ENCODE results near the gene MED15. TPM values are rescaled to one million over a fixed set of nuclear protein-coding genes. Genes with fewer than 3 reads are reported as not detected.

Gene MED15
- total RNA-seq, 1 experiment from 2014 or later: 17.2 TPM

DNA sequence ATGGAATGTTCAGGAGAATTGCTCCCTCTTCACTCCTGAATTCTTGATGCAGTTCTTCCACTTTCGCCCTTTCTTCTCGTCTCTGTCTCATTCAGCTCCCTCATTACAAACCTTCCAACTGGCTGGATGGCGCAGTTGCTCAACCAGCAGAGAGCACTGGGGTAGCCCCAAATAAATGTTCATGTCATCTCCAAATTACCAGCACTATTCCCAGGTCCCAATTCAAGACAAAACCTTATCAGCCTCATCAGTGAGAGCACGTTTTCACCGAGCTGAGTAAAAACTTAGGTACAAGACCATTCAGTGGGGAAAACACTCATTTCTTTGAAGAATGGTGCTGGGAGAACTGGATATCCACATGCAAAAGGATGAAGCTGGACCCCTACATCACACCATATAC is 120.0 kb downstream of the MED15 start:
- Histone ChIP-seq H3K9me3 (no peaks in the 10 kb centered on the region), H3K27me3 (no peaks in the 10 kb centered on the region; the same call in 1 of the 2 replicates), H3K36me3 (no peaks in the 10 kb centered on the region), H3K4me3 (no peak overlapping the region)
- no peak for DNase-seq

DNA sequence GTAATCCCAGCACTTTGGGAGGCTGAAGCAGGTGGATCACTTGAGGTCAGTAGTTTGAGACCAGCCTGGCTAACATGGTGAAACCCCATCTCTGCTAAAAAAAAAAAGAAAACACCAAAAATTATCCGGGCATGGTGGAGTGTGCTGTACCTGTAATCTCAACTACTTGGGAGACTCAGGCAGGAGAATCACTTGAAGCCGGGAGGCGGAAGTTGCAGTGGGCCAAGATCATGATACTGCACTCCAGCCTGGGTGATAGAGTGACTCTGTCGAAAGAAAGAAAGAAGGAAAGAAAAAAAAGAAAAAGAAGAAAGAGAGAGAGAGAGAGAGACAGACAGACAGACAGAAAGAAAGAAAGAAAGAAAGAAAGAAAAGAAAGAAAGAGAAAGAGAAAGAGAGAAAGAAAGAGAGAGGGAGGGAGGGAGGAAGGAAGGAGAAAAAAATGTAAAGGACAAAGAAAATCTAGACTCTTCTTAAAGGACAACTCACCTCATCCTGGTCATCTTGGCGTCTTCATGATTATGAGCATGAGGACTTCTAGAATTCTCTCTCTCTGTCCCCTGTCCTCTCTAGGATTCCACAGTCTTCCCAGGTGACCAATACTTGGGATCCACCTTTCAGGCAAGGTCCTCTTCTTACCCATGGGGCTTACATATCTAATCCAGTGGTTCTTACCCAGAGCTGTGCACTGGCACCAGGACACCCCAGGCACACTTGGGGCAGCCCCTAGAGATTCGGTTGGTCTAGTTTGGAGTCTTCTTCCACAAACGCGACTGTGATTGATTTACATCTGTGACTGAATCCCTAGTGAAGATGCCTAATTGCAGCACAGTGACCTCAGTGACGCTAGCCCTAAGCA is 120.9 kb downstream of the MED15 start:
- H3K9me3 ChIP-seq: no peaks in the 10 kb centered on the region
- no peaks in the 10 kb centered on the region; the same call in 1 of the 2 replicates for H3K27me3 ChIP-seq
- DNase-seq: no peak
- H3K4me3 ChIP-seq: no peak overlapping the region
- H3K36me3 ChIP-seq: no peaks in the 10 kb centered on the region

DNA sequence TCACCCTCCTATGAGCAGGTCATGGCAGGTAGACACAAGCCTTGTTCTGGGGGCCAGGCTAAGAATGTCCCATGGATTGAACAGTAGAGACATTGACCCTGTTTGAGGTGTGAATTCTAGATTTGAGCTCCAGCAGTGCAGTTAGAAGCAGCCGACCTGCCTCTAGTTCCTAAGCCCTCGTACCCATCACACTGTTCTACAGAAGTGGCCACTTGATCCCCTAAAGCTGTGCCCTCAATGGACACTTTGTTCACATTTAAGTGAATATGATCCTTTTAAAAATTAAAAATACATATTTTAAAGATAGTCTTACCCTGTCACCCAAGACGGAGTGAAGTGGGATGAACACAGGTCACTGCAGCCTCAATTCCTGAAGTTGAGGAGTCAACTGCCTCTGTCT is 122.0 kb downstream of the MED15 start:
- Histone ChIP-seq H3K36me3 (no peaks in the 10 kb centered on the region), H3K27me3 (no peaks in the 10 kb centered on the region; the same call in 1 of the 2 replicates)

DNA sequence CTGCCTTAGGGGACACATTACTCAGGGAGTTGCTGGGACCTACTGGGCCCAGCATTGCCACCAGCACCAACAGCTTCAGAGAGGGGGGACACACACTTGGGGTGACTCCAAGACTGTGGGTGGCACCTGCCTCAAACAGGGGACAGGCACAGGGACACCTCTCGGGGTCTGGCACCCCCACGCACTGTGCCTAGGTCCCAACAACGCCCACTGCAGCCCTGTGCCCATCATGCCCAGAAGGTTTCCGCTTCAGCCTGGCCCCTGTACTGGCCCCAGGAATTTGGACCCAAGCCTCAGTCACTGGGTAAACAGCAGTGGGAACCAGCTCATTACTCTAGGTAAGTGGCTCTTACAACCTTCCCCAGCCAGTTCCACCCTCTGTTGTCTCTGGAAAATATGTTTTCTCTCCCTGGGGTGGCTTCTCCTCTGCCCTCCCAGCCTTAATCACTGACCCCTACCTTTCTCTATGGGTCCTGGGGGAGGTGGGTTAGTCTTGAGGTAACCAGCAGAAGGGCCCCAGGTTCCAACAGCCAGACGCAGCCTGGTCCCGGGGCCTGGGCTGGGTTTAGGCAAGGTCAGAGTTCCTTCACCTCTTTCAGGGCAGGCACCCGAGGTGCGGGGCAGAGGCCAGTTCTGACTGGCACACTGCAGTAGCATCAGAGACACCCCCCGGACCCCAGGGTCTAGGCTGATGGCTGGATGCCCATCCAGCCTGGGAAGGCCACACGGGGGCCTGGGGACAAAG is 123.6 kb downstream of the MED15 start:
- Histone ChIP-seq H3K27me3 (no peaks in the 10 kb centered on the region; the same call in 1 of the 2 replicates), H3K36me3 (no peaks in the 10 kb centered on the region), H3K9me3 (no peaks in the 10 kb centered on the region), H3K4me3 (no peak overlapping the region)
- no peak for DNase-seq

More for the DNA sequence above, 122.0 kb downstream of the MED15 start:
- no peak overlapping the region for H3K4me3 ChIP-seq
- no peaks in the 10 kb centered on the region for H3K9me3 ChIP-seq
- DNase-seq: no peak

DNA sequence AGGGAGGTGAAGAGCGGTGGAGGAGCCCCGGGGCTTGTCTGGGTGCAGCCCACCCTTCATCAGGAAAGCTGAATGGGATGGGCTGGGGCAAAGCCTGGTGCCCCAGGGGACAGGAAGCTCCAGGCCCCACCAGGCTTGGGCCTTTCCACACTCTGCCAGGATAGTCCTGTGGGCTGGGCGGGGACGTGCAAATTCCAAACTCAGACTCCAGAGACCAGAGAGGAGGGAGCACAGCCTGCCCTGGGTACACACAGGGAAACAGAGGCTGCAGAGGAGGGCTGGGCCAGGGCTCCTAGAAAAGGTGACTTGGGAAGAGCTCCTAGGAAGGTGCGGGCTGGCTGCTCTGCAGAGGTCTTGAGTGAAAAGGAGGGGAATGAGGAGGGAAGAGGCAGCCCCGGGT is 124.7 kb downstream of the MED15 start:
- Histone ChIP-seq H3K27me3 (no peaks in the 10 kb centered on the region), H3K9me3 (no peaks in the 10 kb centered on the region), H3K4me3 (no peak overlapping the region), H3K36me3 (no peaks in the 10 kb centered on the region)
- no peak for DNase-seq

DNA sequence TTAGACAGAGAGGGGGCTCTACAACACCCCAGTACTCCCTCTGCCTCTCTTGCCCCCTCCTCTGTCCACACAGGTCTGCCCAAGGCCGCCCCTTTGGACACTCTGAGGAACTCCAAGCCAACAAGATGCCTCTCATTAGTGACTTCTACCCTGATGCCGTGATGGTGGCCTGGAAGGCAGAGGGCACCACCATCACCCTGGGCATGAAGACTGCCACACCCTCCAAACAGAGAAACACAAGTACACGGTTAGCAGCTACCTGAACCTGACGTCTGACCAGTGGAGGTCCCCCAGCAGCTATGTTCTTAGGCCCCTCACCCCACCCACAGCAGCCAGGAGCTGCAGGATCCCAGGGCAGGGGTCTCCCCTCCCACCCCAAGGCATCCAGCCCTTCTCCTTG is 125.1 kb downstream of the MED15 start:
- Histone ChIP-seq H3K36me3 (no peaks in the 10 kb centered on the region), H3K9me3 (no peaks in the 10 kb centered on the region), H3K27me3 (no peaks in the 10 kb centered on the region), H3K4me3 (no peak overlapping the region)
- DNase-seq: no peak

DNA sequence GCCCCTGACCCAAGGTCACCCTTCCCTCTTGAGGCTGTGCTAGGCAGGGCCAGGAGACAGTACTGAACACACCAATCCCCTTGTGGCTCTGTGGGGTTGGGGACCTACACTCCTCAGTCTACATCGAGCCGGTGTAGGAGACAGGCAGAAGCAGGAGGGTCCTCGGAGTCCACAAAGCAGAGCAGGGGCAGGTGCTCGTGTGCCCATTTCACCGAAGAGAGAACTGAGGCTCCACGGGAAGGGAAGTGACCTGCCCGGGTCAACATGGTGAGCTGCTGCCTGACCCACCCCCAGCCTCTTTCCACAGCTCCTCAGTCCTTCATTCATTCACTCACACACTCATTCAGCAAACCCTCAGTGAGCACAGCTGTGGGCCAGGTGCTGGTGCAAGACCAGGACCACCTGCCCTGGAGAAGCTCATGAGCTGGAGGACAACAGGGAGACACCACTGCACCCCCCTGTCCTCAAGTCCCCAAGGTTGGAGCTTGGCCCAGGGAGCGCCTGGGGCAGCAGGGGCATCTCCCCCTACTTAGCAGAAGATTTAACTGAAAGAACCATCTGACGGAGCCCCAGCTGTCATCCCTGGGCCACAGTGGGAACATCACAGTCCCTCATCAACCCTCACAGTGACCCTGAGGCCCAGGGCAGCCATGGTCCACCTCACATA is 127.3 kb downstream of the MED15 start:
- Histone ChIP-seq H3K4me3 (no peak overlapping the region), H3K9me3 (peaks cover under 1% of the 10 kb centered on the region; the same call in 1 of the 2 replicates), H3K36me3 (no peaks in the 10 kb centered on the region), H3K27me3 (peaks cover 6% of the 10 kb centered on the region)
- DNase-seq: no peak

DNA sequence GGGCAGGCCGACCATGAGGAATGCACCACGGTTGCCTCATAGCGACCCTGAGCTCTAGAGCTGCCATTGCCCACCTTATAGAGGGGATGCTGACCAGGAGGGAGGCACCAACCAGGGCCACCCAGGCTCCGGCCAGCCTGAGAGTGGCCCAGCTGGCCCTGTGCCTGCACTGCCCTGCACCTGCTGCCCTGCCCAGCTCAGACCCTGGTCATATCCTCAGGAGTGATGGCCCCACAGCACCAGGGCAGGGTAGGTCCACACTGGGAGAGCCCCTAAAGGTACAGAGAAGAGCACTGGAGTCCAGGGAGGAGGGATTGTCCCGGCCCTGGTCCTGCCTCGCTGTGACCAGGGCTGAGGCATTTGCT is 127.8 kb downstream of the MED15 start:
- no peak for DNase-seq
- Histone ChIP-seq H3K9me3 (peaks cover 3% of the 10 kb centered on the region; the same call in 1 of the 2 replicates), H3K36me3 (no peaks in the 10 kb centered on the region), H3K27me3 (peaks cover 8% of the 10 kb centered on the region), H3K4me3 (no peak overlapping the region)

DNA sequence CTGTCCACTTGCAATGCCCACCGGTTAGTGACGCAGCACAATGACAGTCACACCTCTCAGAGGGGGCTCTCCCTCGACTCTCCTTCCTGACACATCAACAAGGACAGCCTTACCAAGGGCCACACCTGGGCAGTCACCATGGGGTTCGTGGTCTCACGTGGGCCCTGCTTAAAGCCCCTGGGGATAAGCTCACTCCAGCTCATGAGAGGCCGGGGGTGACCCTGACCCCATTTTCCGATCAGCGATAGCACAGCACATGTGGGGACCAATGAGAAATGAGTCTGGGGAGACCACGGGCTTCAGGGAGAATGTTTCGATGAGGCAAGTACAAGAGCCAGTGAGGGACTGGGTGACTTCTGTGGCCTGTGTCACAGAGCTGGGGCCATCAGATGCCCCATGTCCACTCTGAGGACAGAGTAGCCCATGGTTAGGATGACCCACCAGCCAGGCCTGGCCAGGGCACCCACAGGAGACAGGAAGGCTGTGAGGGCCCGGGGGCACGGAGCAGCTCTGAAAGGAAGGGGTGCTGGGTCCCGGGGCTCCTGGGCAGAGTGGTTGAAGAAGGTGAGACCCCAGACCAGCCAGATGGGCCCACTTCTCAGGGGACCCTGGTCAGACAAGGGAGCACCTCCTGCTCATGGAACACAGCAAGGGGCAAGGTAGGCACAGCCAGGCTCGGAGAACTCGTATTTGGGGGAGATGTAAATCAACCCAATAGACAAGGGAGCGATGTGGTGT is 128.8 kb downstream of the MED15 start:
- DNase-seq: no peak
- no peaks in the 10 kb centered on the region for H3K36me3 ChIP-seq
- no peak overlapping the region for H3K4me3 ChIP-seq
- peaks cover 3% of the 10 kb centered on the region; the same call in 1 of the 2 replicates for H3K9me3 ChIP-seq
- peaks cover 8% of the 10 kb centered on the region for H3K27me3 ChIP-seq

DNA sequence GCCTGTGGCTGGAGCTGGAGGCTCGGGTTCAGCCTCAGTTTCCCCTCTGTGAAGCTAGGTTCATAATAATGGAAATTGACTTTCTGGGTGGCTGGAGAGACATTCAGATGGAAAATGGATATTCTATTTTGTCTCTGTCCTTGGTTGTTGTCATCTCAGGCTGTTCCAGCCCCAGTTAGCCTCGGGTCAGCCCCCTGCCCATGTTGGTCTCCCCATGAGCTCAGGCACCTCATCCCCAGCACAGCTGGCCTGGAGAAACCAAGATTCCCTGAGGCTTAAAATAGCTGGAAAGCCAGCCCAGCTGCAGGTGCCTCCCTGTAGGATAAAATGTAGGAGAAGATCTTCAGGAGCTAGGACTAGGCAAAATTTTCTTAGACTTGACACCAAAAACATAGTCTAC is 129.5 kb downstream of the MED15 start:
- H3K4me3 ChIP-seq: no peak overlapping the region
- H3K36me3 ChIP-seq: no peaks in the 10 kb centered on the region
- H3K27me3 ChIP-seq: peaks cover 8% of the 10 kb centered on the region
- no peak for DNase-seq
- H3K9me3 ChIP-seq: peaks cover 3% of the 10 kb centered on the region; the same call in 1 of the 2 replicates

Other genes starting within 250 kb of the MED15 start
- 0.10 and 5.7 TPM in 2 replicates for gene RTN4R, start 239.3 kb upstream of the MED15 start, total RNA-seq (2014; rRNA removed; shearing (Covaris generic); ENCODE audit: low replicate concordance)
- 82.0 and 82.5 TPM in 2 replicates for gene DGCR6L, start 187.6 kb upstream of the MED15 start, total RNA-seq (2014; rRNA removed; shearing (Covaris generic); ENCODE audit: low replicate concordance)
- gene ZNF74, start 113.5 kb upstream of the MED15 start, total RNA-seq (2014; rRNA removed; shearing (Covaris generic); ENCODE audit: low replicate concordance): 4.3 and 7.0 TPM in 2 replicates
- gene SCARF2, start 69.8 kb upstream of the MED15 start, total RNA-seq (2014; rRNA removed; shearing (Covaris generic); ENCODE audit: low replicate concordance): 22.3 and 32.1 TPM in 2 replicates
- 29.1 and 36.0 TPM in 2 replicates for gene KLHL22, start 11.8 kb upstream of the MED15 start, total RNA-seq (2014; rRNA removed; shearing (Covaris generic); ENCODE audit: low replicate concordance)